Right lobe of liver (tissue), 4 donors: ENCODE measurements around the gene FAM162B.

Source experiments
- POLR2A ChIP-seq: fragments of 450-650 bp; IDR thresholded peaks from one replicate; pipeline ENCODE4 v1.6.1; 2017; ENCODE audit warnings: antibody characterized with exemption, mild to moderate bottlenecking
- TF ChIP-seq, protein P1 (sequence below), 4 donors: fragments of 200-600 bp in 3 of 4; fragments of 450-650 bp in 1 of 4; IDR thresholded peaks; one replicate each; pipeline versions ENCODE4 v1.5.1 to v1.8.0; 2016 to 2022; ENCODE audit warnings: antibody characterized with exemption in 4 of 4, mild to moderate bottlenecking in 2 of 4
- donor health status: DM: no; HTN: no; CAD: no.
- donor health status: DM: no; HTN: no; CAD: no.
- donor health status: DM: no; HTN: yes; CAD: no.

- TF ChIP-seq, protein P1, sequence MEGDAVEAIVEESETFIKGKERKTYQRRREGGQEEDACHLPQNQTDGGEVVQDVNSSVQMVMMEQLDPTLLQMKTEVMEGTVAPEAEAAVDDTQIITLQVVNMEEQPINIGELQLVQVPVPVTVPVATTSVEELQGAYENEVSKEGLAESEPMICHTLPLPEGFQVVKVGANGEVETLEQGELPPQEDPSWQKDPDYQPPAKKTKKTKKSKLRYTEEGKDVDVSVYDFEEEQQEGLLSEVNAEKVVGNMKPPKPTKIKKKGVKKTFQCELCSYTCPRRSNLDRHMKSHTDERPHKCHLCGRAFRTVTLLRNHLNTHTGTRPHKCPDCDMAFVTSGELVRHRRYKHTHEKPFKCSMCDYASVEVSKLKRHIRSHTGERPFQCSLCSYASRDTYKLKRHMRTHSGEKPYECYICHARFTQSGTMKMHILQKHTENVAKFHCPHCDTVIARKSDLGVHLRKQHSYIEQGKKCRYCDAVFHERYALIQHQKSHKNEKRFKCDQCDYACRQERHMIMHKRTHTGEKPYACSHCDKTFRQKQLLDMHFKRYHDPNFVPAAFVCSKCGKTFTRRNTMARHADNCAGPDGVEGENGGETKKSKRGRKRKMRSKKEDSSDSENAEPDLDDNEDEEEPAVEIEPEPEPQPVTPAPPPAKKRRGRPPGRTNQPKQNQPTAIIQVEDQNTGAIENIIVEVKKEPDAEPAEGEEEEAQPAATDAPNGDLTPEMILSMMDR (IDR thresholded peaks at IDR 0.05), result no peak
- no peak for TF ChIP-seq POLR2A
These were observed 35.0 kb downstream of the FAM162B start for GRCh38 chr6:116730513-116730912.
